Activated CD4-positive, alpha-beta T cell treated with anti-CD3 and anti-CD28 coated beads, Interleukin-2, amount 50 U/mL, for 4 hours (primary cell): ENCODE data around the gene PCDHGA1.

ENCODE experiments used
- DNase-seq, 2 experiments: peaks; one replicate each; pipeline ENCODE4 v3.0.0-alpha.2; 2020

Gene PCDHGA1

GRCh38 chr5:141493500-141494422 is 163.4 kb downstream of the PCDHGA1 start:
- no peak for DNase-seq

GRCh38 chr5:141494761-141495452 is 164.6 kb downstream of the PCDHGA1 start:
- DNase-seq, result no peak

GRCh38 chr5:141495453-141495811 is 165.1 kb downstream of the PCDHGA1 start:
- no peak for DNase-seq

GRCh38 chr5:141496038-141496437 is 165.7 kb downstream of the PCDHGA1 start:
- DNase-seq, result no peak

GRCh38 chr5:141501761-141502160 is 171.4 kb downstream of the PCDHGA1 start:
- DNase-seq, result no peak

- DNase-seq, result no peak
Measured at GRCh38 chr5:141503681-141504080, 173.4 kb downstream of the PCDHGA1 start.

GRCh38 chr5:141504216-141504615 is 173.9 kb downstream of the PCDHGA1 start:
- DNase-seq, result no peak

- DNase-seq, result no peak
Measured at GRCh38 chr5:141506381-141507155, 176.3 kb downstream of the PCDHGA1 start.

GRCh38 chr5:141507387-141508091 is 177.2 kb downstream of the PCDHGA1 start:
- DNase-seq, result no peak

- DNase-seq, result no peak
Measured at GRCh38 chr5:141508440-141508797, 178.1 kb downstream of the PCDHGA1 start.

- DNase-seq, result no peak
Measured at GRCh38 chr5:141508798-141509611, 178.7 kb downstream of the PCDHGA1 start.

GRCh38 chr5:141510160-141510559 is 179.8 kb downstream of the PCDHGA1 start:
- no peak for DNase-seq

GRCh38 chr5:141510850-141511601 is 180.7 kb downstream of the PCDHGA1 start:
- no peak for DNase-seq

GRCh38 chr5:141511771-141512325 is 181.5 kb downstream of the PCDHGA1 start:
- no peak for DNase-seq

- peak; percentile 83 to 84 for DNase-seq
Measured at GRCh38 chr5:141512390-141512910, 182.1 kb downstream of the PCDHGA1 start.

GRCh38 chr5:141512911-141513626 is 182.8 kb downstream of the PCDHGA1 start:
- peak; percentile 19 to 23 for DNase-seq

GRCh38 chr5:141513627-141514329 is 183.5 kb downstream of the PCDHGA1 start:
- peak; percentile 64 to 75 for DNase-seq

- DNase-seq, result no peak
Measured at GRCh38 chr5:141514330-141515133, 184.2 kb downstream of the PCDHGA1 start.
